ENCODE results near the gene ZBTB20.

Gene ZBTB20

GRCh38 chr3:114669614-114670013, 477.5 kb downstream of the ZBTB20 start:
- Histone ChIP-seq H3K79me2 (ENCODE audit: insufficient read depth, low read length) (no peaks in the 10 kb centered on the region), H3K36me3 (ENCODE audit: low read length) (no peaks in the 10 kb centered on the region), H4K20me1 (ENCODE audit: low read depth, low read length) (no peaks in the 10 kb centered on the region), H2AFZ (ENCODE audit: low read depth, low read length, severe bottlenecking) (no peak overlapping the region), H3K9me3 (ENCODE audit: insufficient read depth, low read length) (no peaks in the 10 kb centered on the region), H3K9me2 (replicated peaks; ENCODE audit: insufficient read depth, low read length) (no peaks in the 10 kb centered on the region), H3F3A (ENCODE audit: insufficient read depth) (no peaks in the 10 kb centered on the region), H3K4me2 (ENCODE audit: low read depth, low read length, poor library complexity, severe bottlenecking) (no peak overlapping the region), H3K27me3 (ENCODE audit: low read length) (no peaks in the 10 kb centered on the region), H3K4me3 (ENCODE audit: insufficient read depth, low read length, poor library complexity, severe bottlenecking) (no peak overlapping the region), H3K27ac (ENCODE audit: low read depth, low read length) (no peak overlapping the region), H3K9ac (ENCODE audit: low read length) (no peak overlapping the region)
- TF ChIP-seq, protein P1, sequence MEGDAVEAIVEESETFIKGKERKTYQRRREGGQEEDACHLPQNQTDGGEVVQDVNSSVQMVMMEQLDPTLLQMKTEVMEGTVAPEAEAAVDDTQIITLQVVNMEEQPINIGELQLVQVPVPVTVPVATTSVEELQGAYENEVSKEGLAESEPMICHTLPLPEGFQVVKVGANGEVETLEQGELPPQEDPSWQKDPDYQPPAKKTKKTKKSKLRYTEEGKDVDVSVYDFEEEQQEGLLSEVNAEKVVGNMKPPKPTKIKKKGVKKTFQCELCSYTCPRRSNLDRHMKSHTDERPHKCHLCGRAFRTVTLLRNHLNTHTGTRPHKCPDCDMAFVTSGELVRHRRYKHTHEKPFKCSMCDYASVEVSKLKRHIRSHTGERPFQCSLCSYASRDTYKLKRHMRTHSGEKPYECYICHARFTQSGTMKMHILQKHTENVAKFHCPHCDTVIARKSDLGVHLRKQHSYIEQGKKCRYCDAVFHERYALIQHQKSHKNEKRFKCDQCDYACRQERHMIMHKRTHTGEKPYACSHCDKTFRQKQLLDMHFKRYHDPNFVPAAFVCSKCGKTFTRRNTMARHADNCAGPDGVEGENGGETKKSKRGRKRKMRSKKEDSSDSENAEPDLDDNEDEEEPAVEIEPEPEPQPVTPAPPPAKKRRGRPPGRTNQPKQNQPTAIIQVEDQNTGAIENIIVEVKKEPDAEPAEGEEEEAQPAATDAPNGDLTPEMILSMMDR (IDR thresholded peaks at IDR 0.05; ENCODE audit: insufficient read depth, low read length, poor library complexity, severe bottlenecking) = no peak
- TF ChIP-seq EZH2phosphoT487 (conservative IDR thresholded peaks at IDR 0.05; ENCODE audit: low read length) = no peak

GRCh38 chr3:114668099-114668498, 479.0 kb downstream of the ZBTB20 start:
- Histone ChIP-seq H3K27ac (ENCODE audit: low read depth, low read length) (no peak overlapping the region), H3K9me2 (replicated peaks; ENCODE audit: insufficient read depth, low read length) (no peaks in the 10 kb centered on the region), H3K9ac (ENCODE audit: low read length) (no peak overlapping the region), H3K9me3 (ENCODE audit: insufficient read depth, low read length) (no peaks in the 10 kb centered on the region), H3K79me2 (ENCODE audit: insufficient read depth, low read length) (no peaks in the 10 kb centered on the region), H2AFZ (ENCODE audit: low read depth, low read length, severe bottlenecking) (no peak overlapping the region), H3K4me3 (ENCODE audit: insufficient read depth, low read length, poor library complexity, severe bottlenecking) (no peak overlapping the region), H3F3A (ENCODE audit: insufficient read depth) (no peaks in the 10 kb centered on the region), H3K36me3 (ENCODE audit: low read length) (no peaks in the 10 kb centered on the region), H4K20me1 (ENCODE audit: low read depth, low read length) (no peaks in the 10 kb centered on the region), H3K4me2 (ENCODE audit: low read depth, low read length, poor library complexity, severe bottlenecking) (no peak overlapping the region), H3K27me3 (ENCODE audit: low read length) (no peaks in the 10 kb centered on the region)
- TF ChIP-seq EZH2phosphoT487 (conservative IDR thresholded peaks at IDR 0.05; ENCODE audit: low read length) = no peak
- TF ChIP-seq, protein P1 (IDR thresholded peaks at IDR 0.05; ENCODE audit: insufficient read depth, low read length, poor library complexity, severe bottlenecking) = no peak

DNA sequence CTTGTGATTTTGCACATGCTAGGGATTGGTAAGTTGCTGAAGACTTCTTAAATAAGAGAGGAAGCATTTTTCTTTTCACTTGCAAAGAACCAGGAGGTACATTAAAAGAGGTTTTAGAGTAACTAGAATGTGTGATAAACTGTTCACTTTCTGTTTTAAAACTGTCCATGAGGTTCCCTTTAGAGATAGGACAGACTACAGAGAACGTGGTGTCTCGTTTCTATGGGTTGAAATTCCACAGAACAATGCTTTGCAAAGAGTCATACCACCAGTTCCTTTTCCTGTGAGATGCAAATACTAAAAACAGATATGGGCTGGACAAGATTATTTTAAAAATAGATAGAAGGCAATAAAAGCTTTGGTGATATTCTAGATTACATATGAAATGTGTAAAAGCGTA, 480.5 kb downstream of the ZBTB20 start:
- no peaks in the 10 kb centered on the region for H3K79me2 ChIP-seq (ENCODE audit: insufficient read depth, low read length)
- H2AFZ ChIP-seq (ENCODE audit: low read depth, low read length, severe bottlenecking) = no peak overlapping the region
- TF ChIP-seq, protein P1 (IDR thresholded peaks at IDR 0.05; ENCODE audit: insufficient read depth, low read length, poor library complexity, severe bottlenecking) = no peak
- TF ChIP-seq EZH2phosphoT487 (conservative IDR thresholded peaks at IDR 0.05; ENCODE audit: low read length) = no peak
- H3K9me2 ChIP-seq (replicated peaks; ENCODE audit: insufficient read depth, low read length) = no peaks in the 10 kb centered on the region
- no peak overlapping the region for H3K4me3 ChIP-seq (ENCODE audit: insufficient read depth, low read length, poor library complexity, severe bottlenecking)
- H3F3A ChIP-seq (ENCODE audit: insufficient read depth) = no peaks in the 10 kb centered on the region
- H3K9me3 ChIP-seq (ENCODE audit: insufficient read depth, low read length) = no peaks in the 10 kb centered on the region
- no peaks in the 10 kb centered on the region for H3K36me3 ChIP-seq (ENCODE audit: low read length)
- H3K4me2 ChIP-seq (ENCODE audit: low read depth, low read length, poor library complexity, severe bottlenecking) = no peak overlapping the region
- H3K9ac ChIP-seq (ENCODE audit: low read length) = no peak overlapping the region
- no peak overlapping the region for H3K27ac ChIP-seq (ENCODE audit: low read depth, low read length)
- no peaks in the 10 kb centered on the region for H4K20me1 ChIP-seq (ENCODE audit: low read depth, low read length)
- no peaks in the 10 kb centered on the region for H3K27me3 ChIP-seq (ENCODE audit: low read length)

All from SU-DHL-6 (cell line).